ENCODE measurements around the gene KCNMA1. TPM values are rescaled to one million over a fixed set of nuclear protein-coding genes. Genes with fewer than 3 reads are reported as not detected.

The KCNMA1 gene
- total RNA-seq, 1 experiment from 2014 or later, result 0.45 TPM

GRCh38 chr10:77318739-77319138 lies 318.9 kb downstream of the KCNMA1 start:
- intact Hi-C loops (cut with micrococcal nuclease; ENCODE audit: unreplicated experiment), result no loop called here
- no peaks in the 10 kb centered on the region for H3K36me3 Mint-ChIP-seq (ENCODE audit: insufficient read depth, unreplicated experiment)
- TF ChIP-seq, protein P1, sequence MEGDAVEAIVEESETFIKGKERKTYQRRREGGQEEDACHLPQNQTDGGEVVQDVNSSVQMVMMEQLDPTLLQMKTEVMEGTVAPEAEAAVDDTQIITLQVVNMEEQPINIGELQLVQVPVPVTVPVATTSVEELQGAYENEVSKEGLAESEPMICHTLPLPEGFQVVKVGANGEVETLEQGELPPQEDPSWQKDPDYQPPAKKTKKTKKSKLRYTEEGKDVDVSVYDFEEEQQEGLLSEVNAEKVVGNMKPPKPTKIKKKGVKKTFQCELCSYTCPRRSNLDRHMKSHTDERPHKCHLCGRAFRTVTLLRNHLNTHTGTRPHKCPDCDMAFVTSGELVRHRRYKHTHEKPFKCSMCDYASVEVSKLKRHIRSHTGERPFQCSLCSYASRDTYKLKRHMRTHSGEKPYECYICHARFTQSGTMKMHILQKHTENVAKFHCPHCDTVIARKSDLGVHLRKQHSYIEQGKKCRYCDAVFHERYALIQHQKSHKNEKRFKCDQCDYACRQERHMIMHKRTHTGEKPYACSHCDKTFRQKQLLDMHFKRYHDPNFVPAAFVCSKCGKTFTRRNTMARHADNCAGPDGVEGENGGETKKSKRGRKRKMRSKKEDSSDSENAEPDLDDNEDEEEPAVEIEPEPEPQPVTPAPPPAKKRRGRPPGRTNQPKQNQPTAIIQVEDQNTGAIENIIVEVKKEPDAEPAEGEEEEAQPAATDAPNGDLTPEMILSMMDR (IDR thresholded peaks at IDR 0.05; ENCODE audit: unreplicated experiment), result no peak
- no peaks in the 10 kb centered on the region for H3K4me1 Mint-ChIP-seq (ENCODE audit: low read depth, unreplicated experiment)
- peaks cover 99% of the 10 kb centered on the region for H3K27me3 Mint-ChIP-seq (ENCODE audit: unreplicated experiment)
- CTCF ChIA-PET, result no interaction called here
- no peaks in the 10 kb centered on the region for H3K9me3 Mint-ChIP-seq (ENCODE audit: low read depth, unreplicated experiment)
- no peak overlapping the region for H3K27ac Mint-ChIP-seq (ENCODE audit: unreplicated experiment)
- no TSS peak for BruUV-seq (replicated peaks)
- no peak for DNase-seq
- H3K4me3 Mint-ChIP-seq (ENCODE audit: low read depth, unreplicated experiment), result no peak overlapping the region

DNA sequence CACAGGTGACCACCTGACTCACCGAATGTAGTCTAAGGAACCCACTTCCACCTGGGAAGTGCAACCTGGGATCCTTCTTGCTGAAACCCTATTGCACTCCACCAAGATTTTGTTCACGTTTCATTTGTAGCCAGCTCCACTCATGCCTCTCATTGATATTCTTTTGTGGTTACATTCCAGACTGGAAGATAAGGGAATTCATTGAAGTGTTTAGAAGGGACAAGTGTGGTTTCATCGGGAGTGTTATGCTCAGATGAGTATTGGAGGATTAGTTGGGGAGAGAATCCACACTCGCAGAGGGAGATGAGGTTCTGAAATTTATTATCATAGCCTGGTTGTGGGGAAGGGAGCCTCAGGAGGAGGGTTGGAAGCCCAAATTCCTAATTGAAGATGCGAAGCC lies 320.4 kb downstream of the KCNMA1 start:
- Mint-ChIP-seq H3K4me1 (ENCODE audit: low read depth, unreplicated experiment) (no peaks in the 10 kb centered on the region), H3K36me3 (ENCODE audit: insufficient read depth, unreplicated experiment) (no peaks in the 10 kb centered on the region), H3K27me3 (ENCODE audit: unreplicated experiment) (peaks cover 99% of the 10 kb centered on the region), H3K27ac (ENCODE audit: unreplicated experiment) (no peak overlapping the region), H3K9me3 (ENCODE audit: low read depth, unreplicated experiment) (no peaks in the 10 kb centered on the region), H3K4me3 (ENCODE audit: low read depth, unreplicated experiment) (no peak overlapping the region)
- TF ChIP-seq, protein P1 (IDR thresholded peaks at IDR 0.05; ENCODE audit: unreplicated experiment), result no peak
- CTCF ChIA-PET, result no interaction called here
- BruUV-seq (replicated peaks), result no TSS peak
- DNase-seq, result no peak
- intact Hi-C loops (cut with micrococcal nuclease; ENCODE audit: unreplicated experiment), result no loop called here

GRCh38 chr10:77315496-77316129 lies 322.0 kb downstream of the KCNMA1 start:
- H3K27ac Mint-ChIP-seq (ENCODE audit: unreplicated experiment), result no peak overlapping the region
- DNase-seq, result no peak
- CTCF ChIA-PET, result interaction anchor here (1.1 kb wide), 1 partner anchor 21 kb away, joined by 3 read pairs; no protein-coding TSS in a partner anchor
- H3K9me3 Mint-ChIP-seq (ENCODE audit: low read depth, unreplicated experiment), result peaks cover 2% of the 10 kb centered on the region
- no TSS peak for BruUV-seq (replicated peaks)
- intact Hi-C loops (cut with micrococcal nuclease; ENCODE audit: unreplicated experiment), result no loop called here
- no peaks in the 10 kb centered on the region for H3K4me1 Mint-ChIP-seq (ENCODE audit: low read depth, unreplicated experiment)
- H3K4me3 Mint-ChIP-seq (ENCODE audit: low read depth, unreplicated experiment), result no peak overlapping the region
- H3K36me3 Mint-ChIP-seq (ENCODE audit: insufficient read depth, unreplicated experiment), result no peaks in the 10 kb centered on the region
- H3K27me3 Mint-ChIP-seq (ENCODE audit: unreplicated experiment), result peaks cover 99% of the 10 kb centered on the region
- TF ChIP-seq, protein P1 (IDR thresholded peaks at IDR 0.05; ENCODE audit: unreplicated experiment), result no peak

DNA sequence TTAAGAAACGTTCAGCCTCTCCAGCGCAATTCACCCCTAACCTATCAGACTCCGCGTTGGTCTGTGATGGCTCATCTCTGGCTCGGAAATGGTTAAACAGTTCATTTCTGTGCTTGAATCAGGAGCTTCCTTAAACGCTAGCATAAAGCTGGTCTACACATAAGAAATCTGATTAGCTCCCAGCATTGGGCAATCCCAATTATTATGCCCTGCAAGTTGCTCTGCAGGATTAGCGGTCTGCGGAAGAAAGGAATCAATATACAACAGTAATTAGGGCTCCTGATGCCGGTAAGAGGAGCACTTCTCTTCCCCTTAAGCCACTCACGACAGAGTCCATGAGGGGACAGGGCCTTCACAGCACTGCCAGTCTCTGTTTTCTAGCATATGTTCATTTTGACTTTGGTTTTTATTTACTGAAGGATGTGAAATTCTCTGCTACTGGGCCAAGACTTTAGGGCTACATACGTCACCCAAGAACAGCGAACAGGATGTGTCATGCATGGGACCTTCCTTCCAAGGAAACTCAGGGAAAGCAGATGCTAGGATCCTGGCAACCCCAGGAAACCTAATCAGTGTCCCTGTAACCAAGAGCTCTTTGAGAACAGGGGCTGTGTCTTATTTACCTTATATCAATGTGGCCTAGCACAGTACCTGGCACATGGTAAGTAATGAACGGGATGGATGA lies 324.4 kb downstream of the KCNMA1 start:
- Mint-ChIP-seq H3K4me3 (ENCODE audit: low read depth, unreplicated experiment) (no peak overlapping the region), H3K4me1 (ENCODE audit: low read depth, unreplicated experiment) (no peaks in the 10 kb centered on the region), H3K27ac (ENCODE audit: unreplicated experiment) (no peak overlapping the region), H3K27me3 (ENCODE audit: unreplicated experiment) (peaks cover 100% of the 10 kb centered on the region), H3K9me3 (ENCODE audit: low read depth, unreplicated experiment) (peaks cover 2% of the 10 kb centered on the region), H3K36me3 (ENCODE audit: insufficient read depth, unreplicated experiment) (no peaks in the 10 kb centered on the region)
- TF ChIP-seq, protein P1 (IDR thresholded peaks at IDR 0.05; ENCODE audit: unreplicated experiment), result no peak
- BruUV-seq (replicated peaks), result no TSS peak
- CTCF ChIA-PET, result no interaction called here
- intact Hi-C loops (cut with micrococcal nuclease; ENCODE audit: unreplicated experiment), result no loop called here
- DNase-seq, result no peak
